Kidney capillary endothelial cell (primary cell): Measurements from ENCODE around the gene DMD.

Source experiments
- DNase-seq: peaks from one replicate; pipeline ENCODE4 v3.0.0-alpha.2; 2018; ENCODE audit warnings: low spot score

Gene DMD

DNA sequence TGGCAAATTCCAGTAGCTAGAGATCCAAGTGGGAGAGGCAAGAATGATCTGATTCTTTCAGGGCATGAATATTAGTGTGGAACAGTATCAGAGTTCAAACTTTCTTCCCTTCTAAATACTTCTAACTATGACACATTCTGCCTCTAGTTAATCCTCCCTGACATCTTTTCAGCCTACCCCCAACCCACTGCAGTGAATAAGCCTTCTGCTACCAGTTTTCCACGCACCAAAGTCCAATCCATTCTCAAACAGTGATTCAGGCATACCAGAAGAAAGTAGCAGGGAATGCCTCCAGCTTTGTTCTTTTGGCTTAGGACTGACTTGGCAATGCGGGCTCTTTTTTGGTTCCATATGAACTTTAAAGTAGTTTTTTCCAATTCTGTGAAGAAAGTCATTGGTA is 1984.1 kb downstream of the DMD start:
- DNase-seq = no peak

- no peak for DNase-seq
Observed at GRCh38 chrX:31225819-31226218, 1985.5 kb downstream of the DMD start.

- no peak for DNase-seq
Observed at GRCh38 chrX:31224381-31225012, 1986.9 kb downstream of the DMD start.

- DNase-seq = no peak
Observed at GRCh38 chrX:31223817-31224216, 1987.5 kb downstream of the DMD start.

- no peak for DNase-seq
Observed at GRCh38 chrX:31222946-31223345, 1988.4 kb downstream of the DMD start.

DNA sequence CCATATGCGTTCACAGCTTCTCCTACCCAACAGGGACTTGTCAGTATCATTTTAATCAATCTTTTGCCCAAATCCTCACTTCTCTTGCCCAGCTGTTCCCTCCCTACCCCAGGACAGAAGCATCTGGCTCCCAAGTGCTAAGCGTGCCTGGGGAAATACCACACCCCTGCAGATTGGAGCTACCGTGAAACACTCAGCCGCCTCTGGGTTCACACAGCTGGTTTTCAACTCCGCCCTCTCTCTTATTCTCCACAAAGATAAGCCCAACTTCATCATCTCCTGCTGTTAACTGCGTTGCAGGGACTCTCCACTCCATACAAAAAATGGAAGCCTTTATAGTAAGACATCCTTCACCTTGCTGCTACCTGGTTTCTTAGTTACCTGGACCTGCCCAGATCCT is 1992.2 kb downstream of the DMD start:
- no peak for DNase-seq

- DNase-seq = no peak
Observed at GRCh38 chrX:31217084-31217483, 1994.3 kb downstream of the DMD start.

GRCh38 chrX:31215277-31215815 is 1996.0 kb downstream of the DMD start:
- no peak for DNase-seq

DNA sequence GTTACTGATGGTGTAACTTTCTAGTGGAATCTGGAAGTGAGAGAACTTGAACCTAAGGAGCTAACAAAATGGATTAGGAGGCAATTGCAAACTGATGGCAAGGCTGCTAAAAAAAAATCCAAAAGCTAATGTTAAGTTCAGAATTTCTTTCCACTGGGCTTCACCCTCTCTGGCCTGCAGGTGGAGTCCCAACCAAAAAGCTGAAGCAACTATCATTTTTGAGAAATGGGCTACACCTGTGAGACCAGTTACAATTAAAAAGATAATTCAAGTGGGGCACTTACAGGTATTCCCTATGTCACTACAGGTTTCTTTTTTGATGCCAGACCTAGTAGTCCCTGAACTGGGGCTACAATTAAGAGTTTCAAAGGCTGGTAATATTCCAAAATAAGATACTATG is 1997.4 kb downstream of the DMD start:
- no peak for DNase-seq

DNA sequence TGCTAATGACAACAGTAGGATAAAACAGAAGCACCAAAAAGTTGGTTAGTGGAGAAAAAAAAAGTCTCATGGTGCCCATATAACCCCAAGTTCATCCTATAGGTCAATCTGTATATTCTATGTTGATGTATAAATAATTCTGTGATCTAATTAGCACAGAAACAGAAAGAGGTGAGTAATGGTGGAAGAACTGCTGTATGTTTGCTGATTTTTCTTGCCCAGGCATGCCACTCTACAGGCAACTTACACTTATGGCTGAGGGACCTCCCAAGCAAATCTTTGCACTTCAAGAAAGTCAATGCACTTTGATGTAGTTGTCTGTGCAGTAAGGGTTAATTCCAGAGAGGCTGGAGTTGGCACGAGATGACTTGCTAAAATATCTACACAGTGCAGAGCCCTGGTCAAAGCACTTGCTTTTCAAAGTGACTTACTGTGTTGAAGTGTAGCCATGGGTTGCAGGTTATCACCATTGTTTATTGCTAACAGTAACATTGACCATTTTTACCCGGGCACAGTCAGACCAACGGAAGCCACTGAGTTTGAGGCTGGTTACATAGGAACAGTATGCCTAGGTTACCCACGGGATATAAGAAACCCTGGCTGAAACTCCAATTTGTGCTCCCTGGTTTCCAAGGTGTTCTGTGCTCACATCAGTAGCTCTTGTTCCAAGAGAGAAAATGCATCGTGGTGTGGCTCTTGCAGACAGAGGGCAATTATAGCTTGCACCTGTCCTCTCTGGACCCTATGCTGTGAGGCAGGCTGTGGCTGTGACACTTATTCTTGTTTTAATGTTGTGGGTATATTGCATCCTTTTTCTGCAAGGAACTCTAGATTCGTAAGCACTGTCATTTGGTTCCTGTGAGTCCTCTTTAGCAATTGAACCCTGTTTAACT is 1998.2 kb downstream of the DMD start:
- no peak for DNase-seq

GRCh38 chrX:31209005-31209628 is 2002.2 kb downstream of the DMD start:
- DNase-seq = no peak

GRCh38 chrX:31201503-31201902 is 2009.8 kb downstream of the DMD start:
- DNase-seq = no peak

DNA sequence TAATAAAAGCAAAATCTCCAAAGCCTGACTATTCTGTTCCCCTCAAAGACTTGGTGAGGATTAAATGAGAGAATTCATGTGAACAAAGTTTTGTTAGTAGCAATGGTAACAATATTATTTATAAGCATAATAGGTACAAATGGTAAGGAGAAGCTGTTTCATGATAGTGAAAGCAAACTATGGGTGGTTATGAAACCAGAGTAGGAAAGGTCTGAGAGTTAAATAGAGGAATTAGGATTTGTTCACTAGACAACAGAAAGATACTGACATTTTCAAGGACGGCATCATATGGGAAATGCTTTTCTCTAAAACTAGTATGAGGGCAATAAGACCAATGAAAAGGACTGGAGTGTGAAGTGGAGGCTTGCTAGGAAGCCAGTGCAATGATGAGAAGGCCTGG is 2010.9 kb downstream of the DMD start:
- DNase-seq = no peak

DNA sequence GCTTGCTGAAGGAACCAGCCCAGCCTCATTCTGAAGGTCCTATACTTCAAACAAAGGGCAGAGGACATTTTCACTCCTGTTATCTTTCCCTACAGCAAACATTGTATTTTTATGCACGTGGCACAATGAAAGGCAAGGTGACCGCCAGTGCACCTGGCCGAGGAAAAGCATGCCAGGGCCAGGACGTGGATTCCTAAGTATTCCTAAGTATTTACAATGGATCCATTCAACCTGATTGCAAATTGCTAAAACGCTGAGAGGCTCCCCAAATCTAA is 2011.6 kb downstream of the DMD start:
- no peak for DNase-seq

DNA sequence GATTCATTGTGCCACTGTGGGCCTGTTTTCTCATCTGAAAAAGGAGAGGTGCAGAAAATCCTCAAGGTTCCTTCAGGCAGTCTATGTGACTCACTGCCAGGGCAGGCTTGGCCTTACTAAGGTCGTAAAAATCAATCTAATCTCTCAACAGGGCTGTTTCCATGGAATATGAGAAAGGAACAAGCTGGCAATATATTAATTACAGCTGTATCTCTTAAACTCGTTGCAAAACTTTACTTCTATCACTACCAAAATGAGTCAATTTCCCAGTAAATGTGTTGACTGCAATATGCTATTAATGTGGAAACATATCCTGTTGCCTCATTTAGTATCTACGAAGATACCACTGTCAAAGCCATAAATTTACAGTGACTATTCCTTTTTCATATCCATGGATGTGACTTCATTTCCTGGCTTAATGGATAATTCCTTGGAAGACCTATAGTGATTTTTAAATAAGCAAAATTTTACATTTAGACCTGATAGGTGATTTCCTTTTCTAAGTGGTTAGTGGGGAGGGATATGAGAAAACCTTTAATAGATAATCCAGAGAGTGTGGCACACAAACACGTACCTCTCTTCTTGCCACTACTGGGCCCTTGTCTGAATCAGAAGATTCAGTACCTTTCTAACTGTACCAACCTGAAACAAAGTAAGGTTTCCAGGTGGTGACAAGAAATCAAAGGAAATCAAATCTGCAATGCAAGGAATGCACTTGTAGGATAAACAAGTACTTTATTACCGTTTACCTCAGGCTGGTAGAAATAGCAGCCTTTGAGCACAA is 2012.1 kb downstream of the DMD start:
- DNase-seq = no peak

DNA sequence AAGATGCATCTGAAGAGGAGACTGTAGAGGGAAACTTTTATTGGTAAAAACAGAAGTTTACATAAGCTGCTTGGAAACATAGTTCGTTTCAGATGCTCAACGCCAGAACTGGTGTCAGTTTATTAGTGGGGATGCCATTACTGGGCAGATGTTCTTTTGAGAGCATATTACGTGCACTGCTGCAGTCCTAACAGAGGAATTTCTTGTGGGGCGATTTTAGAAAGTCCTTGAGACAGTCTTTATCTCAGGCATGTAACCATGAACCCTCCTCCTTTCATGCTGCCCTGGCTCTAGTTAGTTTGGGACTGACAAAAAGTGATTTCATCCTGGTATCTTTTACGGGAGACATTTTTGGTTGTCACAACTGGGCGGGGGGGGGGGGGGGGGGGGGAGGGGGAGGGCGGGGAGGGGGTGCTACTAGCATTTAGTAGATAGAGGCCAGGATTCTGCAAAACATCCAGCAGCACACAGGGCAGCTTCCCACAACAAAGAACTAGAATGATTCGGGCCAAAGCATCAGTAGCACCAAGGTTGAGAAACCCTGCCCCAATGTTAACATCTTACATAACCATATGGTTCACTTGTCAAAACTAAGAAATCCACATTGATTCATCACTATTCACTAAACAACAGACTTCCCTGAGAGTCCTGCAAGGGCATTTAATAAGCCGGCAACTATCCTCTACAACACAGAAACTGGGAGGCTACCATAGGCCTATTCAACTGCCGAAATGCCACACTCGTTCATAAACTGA is 2021.0 kb downstream of the DMD start:
- DNase-seq = no peak

- no peak for DNase-seq
Observed at GRCh38 chrX:31186693-31187338, 2024.5 kb downstream of the DMD start.

GRCh38 chrX:31185884-31186283 is 2025.5 kb downstream of the DMD start:
- DNase-seq = no peak

GRCh38 chrX:31181377-31182000 is 2029.9 kb downstream of the DMD start:
- DNase-seq = no peak

GRCh38 chrX:31179203-31179602 is 2032.1 kb downstream of the DMD start:
- DNase-seq = no peak

- DNase-seq = no peak
Observed at GRCh38 chrX:31178769-31179125, 2032.6 kb downstream of the DMD start.
